Measurements from ENCODE around the gene NPIPA7.
"Not testable (repeated sequence)": the region's sequence is repeated elsewhere in the genome, so short reads cannot be mapped to it uniquely, and the experiment has no call there.

GRCh38 chr16:16405421-16405820 is 26.5 kb downstream of the NPIPA7 start:
- TF ChIP-seq, protein P1, sequence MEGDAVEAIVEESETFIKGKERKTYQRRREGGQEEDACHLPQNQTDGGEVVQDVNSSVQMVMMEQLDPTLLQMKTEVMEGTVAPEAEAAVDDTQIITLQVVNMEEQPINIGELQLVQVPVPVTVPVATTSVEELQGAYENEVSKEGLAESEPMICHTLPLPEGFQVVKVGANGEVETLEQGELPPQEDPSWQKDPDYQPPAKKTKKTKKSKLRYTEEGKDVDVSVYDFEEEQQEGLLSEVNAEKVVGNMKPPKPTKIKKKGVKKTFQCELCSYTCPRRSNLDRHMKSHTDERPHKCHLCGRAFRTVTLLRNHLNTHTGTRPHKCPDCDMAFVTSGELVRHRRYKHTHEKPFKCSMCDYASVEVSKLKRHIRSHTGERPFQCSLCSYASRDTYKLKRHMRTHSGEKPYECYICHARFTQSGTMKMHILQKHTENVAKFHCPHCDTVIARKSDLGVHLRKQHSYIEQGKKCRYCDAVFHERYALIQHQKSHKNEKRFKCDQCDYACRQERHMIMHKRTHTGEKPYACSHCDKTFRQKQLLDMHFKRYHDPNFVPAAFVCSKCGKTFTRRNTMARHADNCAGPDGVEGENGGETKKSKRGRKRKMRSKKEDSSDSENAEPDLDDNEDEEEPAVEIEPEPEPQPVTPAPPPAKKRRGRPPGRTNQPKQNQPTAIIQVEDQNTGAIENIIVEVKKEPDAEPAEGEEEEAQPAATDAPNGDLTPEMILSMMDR (conservative IDR thresholded peaks at IDR 0.05; ENCODE audit: low read depth, low read length): not testable (repeated sequence)
- TF ChIP-seq MAZ (IDR thresholded peaks at IDR 0.05; ENCODE audit: borderline replicate concordance, low read depth, low read length); NFE2L2 (IDR thresholded peaks at IDR 0.05; ENCODE audit: low read depth, low read length); RFX5 (IDR thresholded peaks at IDR 0.05; ENCODE audit: low read depth, low read length); RAD21 (IDR thresholded peaks at IDR 0.05; ENCODE audit: low read length); BHLHE40 (IDR thresholded peaks at IDR 0.05; ENCODE audit: low read depth, low read length); CHD1 (IDR thresholded peaks at IDR 0.05; ENCODE audit: low read depth, low read length); POLR2A (IDR thresholded peaks at IDR 0.05; ENCODE audit: low read depth, low read length); FOS (IDR thresholded peaks at IDR 0.05; ENCODE audit: low read depth, low read length); RCOR1 (IDR thresholded peaks at IDR 0.05; ENCODE audit: insufficient replicate concordance, low read length); CEBPB (IDR thresholded peaks at IDR 0.05; ENCODE audit: low read depth, low read length); SMC3 (IDR thresholded peaks at IDR 0.05; ENCODE audit: low read depth, low read length); USF2 (IDR thresholded peaks at IDR 0.05; ENCODE audit: low read depth, low read length): not testable (repeated sequence)
- TF ChIP-seq, protein P2, sequence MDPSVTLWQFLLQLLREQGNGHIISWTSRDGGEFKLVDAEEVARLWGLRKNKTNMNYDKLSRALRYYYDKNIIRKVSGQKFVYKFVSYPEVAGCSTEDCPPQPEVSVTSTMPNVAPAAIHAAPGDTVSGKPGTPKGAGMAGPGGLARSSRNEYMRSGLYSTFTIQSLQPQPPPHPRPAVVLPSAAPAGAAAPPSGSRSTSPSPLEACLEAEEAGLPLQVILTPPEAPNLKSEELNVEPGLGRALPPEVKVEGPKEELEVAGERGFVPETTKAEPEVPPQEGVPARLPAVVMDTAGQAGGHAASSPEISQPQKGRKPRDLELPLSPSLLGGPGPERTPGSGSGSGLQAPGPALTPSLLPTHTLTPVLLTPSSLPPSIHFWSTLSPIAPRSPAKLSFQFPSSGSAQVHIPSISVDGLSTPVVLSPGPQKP (IDR thresholded peaks at IDR 0.05; ENCODE audit: borderline replicate concordance, low read depth, low read length): not testable (repeated sequence)
